GM23338 (cell line): ENCODE results near the gene CEP89. TPM values are rescaled to one million over a fixed set of nuclear protein-coding genes. Genes with fewer than 3 reads are reported as not detected.

Experiments
- ATAC-seq: fragments of 200-7000 bp; cut with Tn5 transposase; 3 replicates; pipeline ENCODE4 v1.9.1; 2020
- DNase-seq: peaks from one replicate; pipeline ENCODE4 v3.0.0-alpha.2; 2015; ENCODE audit warnings: low spot score
- H2AFZ ChIP-seq: fragments of 200-600 bp; sonication (generic); 2 replicates; pipeline ENCODE4 v1.8.0; 2016; ENCODE audit warnings: antibody characterized with exemption, mild to moderate bottlenecking, moderate library complexity
- H3F3A ChIP-seq: fragments of 200-600 bp; sonication (generic); replicated peaks from 2 replicates; pipeline ENCODE4 v1.8.0; 2017; ENCODE audit warnings: antibody characterized with exemption, mixed run types, low read depth
- H3K27ac ChIP-seq: fragments of 200-600 bp; sonication (generic); 2 replicates; pipeline ENCODE4 v1.6.1; 2016; ENCODE audit warnings: low read depth
- H3K27me3 ChIP-seq: fragments of 200-600 bp; sonication (generic); 2 replicates; pipeline ENCODE4 v1.8.0; 2016; ENCODE audit warnings: mild to moderate bottlenecking, mixed run types, moderate library complexity; ENCODE audit not compliant: insufficient read depth
- H3K36me3 ChIP-seq: fragments of 200-600 bp; sonication (generic); 2 replicates; pipeline ENCODE4 v1.8.0; 2016; ENCODE audit warnings: mild to moderate bottlenecking; ENCODE audit not compliant: insufficient read depth
- H3K4me1 ChIP-seq: fragments of 200-600 bp; sonication (generic); 2 replicates; pipeline ENCODE4 v1.8.0; 2016; ENCODE audit warnings: mild to moderate bottlenecking, moderate library complexity; ENCODE audit not compliant: insufficient read depth
- H3K4me2 ChIP-seq: fragments of 200-600 bp; sonication (generic); 2 replicates; pipeline ENCODE4 v1.7.1; 2017; ENCODE audit warnings: mixed run types
- H3K4me3 ChIP-seq: fragments of 200-600 bp; sonication (generic); 2 replicates; pipeline ENCODE4 v1.6.1; 2016; ENCODE audit warnings: mixed run types
- H3K79me2 ChIP-seq: fragments of 200-600 bp; sonication (generic); replicated peaks from 2 replicates; pipeline ENCODE4 v1.8.0; 2017; ENCODE audit warnings: mild to moderate bottlenecking; ENCODE audit not compliant: insufficient read depth
- H3K9me2 ChIP-seq: fragments of 200-600 bp; sonication (generic); 2 replicates; pipeline ENCODE4 v1.8.0; 2017; ENCODE audit not compliant: insufficient read depth
- H4K20me1 ChIP-seq: fragments of 200-600 bp; sonication (generic); replicated peaks from 2 replicates; pipeline ENCODE4 v1.8.0; 2017; ENCODE audit warnings: mild to moderate bottlenecking; ENCODE audit not compliant: insufficient read depth
- H3K27ac Mint-ChIP-seq: 2 replicates; pipeline ENCODE4 v1.8.0; 2020; ENCODE audit warnings: inconsistent platforms, mild to moderate bottlenecking, moderate library complexity, mixed read lengths
- H3K27me3 Mint-ChIP-seq: 3 replicates; pipeline ENCODE4 v1.8.0; 2022; ENCODE audit warnings: low read depth, mild to moderate bottlenecking, moderate library complexity, mixed read lengths, inconsistent platforms; ENCODE audit not compliant: insufficient read depth, poor library complexity
- H3K36me3 Mint-ChIP-seq: 3 replicates; pipeline ENCODE4 v1.8.0; 2021; ENCODE audit warnings: low read depth, mild to moderate bottlenecking, inconsistent platforms, moderate library complexity, mixed read lengths
- H3K4me1 Mint-ChIP-seq: 3 replicates; pipeline ENCODE4 v1.8.0; 2020; ENCODE audit warnings: mild to moderate bottlenecking, inconsistent platforms, mixed read lengths
- H3K4me3 Mint-ChIP-seq: 3 replicates; pipeline ENCODE4 v1.8.0; 2021; ENCODE audit warnings: moderate library complexity, mild to moderate bottlenecking, inconsistent platforms, mixed read lengths
- H3K9me3 Mint-ChIP-seq: 3 replicates; pipeline ENCODE4 v1.8.0; 2020; ENCODE audit warnings: moderate library complexity, mild to moderate bottlenecking, inconsistent platforms, mixed read lengths
- CREB1 ChIP-seq: fragments of 250-450 bp; sonication (Bioruptor Pico); IDR thresholded peaks from 2 replicates; pipeline ENCODE4 v1.5.0; 2020; ENCODE audit warnings: low read depth, mild to moderate bottlenecking, moderate library complexity
- CTCF ChIP-seq, 2 experiments: fragments of 200-600 bp in 1 of 2; sonication (generic) in 1 of 2; conservative IDR thresholded peaks; 2 replicates each; pipeline versions ENCODE4 v1.5.1 to v1.6.1; 2016 to 2017; ENCODE audit warnings: antibody characterized with exemption in 2 of 2, low read depth in 2 of 2, mild to moderate bottlenecking in 2 of 2, moderate library complexity in 1 of 2
- EZH2phosphoT487 ChIP-seq: fragments of 200-600 bp; sonication (generic); IDR thresholded peaks from one replicate; pipeline ENCODE4 v1.8.1; 2018; ENCODE audit warnings: antibody characterized with exemption; ENCODE audit not compliant: unreplicated experiment
- JUNB ChIP-seq: IDR thresholded peaks from one replicate; pipeline ENCODE4 v1.6.1; 2016; ENCODE audit warnings: antibody characterized with exemption; ENCODE audit not compliant: unreplicated experiment
- NANOG ChIP-seq: IDR thresholded peaks from 2 replicates; pipeline ENCODE4 v1.6.1; 2016; ENCODE audit warnings: antibody characterized with exemption, borderline replicate concordance
- REST ChIP-seq: IDR thresholded peaks from one replicate; pipeline ENCODE4 v1.6.1; 2018; ENCODE audit warnings: antibody characterized with exemption; ENCODE audit not compliant: unreplicated experiment
- ZNF114 ChIP-seq: fragments of 250-450 bp; sonication (Bioruptor Pico); IDR thresholded peaks from 2 replicates; pipeline ENCODE4 v1.5.0; 2020; ENCODE audit warnings: mild to moderate bottlenecking, moderate library complexity
- ZNF331 ChIP-seq: fragments of 250-450 bp; sonication (Bioruptor Pico); IDR thresholded peaks from 2 replicates; pipeline ENCODE4 v1.5.0; 2020; ENCODE audit warnings: low read depth, mild to moderate bottlenecking, moderate library complexity
- polyA plus RNA-seq: library from polyadenylated mRNA; unstranded; fragments of >200 nt; fragmentation: Nextera tagmentation; extraction: Ambion mirVana; gene quantifications from 2 replicates; pipeline ENCODE4 v1.2.1, GENCODE V29; 2016
- total RNA-seq: library from RNA; depleted of rRNA; stranded (reverse); fragments of >200 nt; shearing (Covaris generic); gene quantifications from 2 replicates; pipeline ENCODE4 v1.2.3, GENCODE V29; 2014

Gene CEP89
- total and polyA plus RNA-seq, 2 experiments from 2014 or later: 13.4 to 17.5 TPM

- TF ChIP-seq CTCF (conservative IDR thresholded peaks at IDR 0.05; ENCODE audit: low read depth in 2 of 2) (no peak), REST (no peak)
Measured at GRCh38 chr19:32916969-32917615, 54.7 kb downstream of the CEP89 start (continued).

GRCh38 chr19:32914879-32915660, 56.7 kb downstream of the CEP89 start:
- no peaks in the 10 kb centered on the region for H3K9me2 ChIP-seq
- Mint-ChIP-seq H3K27ac (0 out of 2 replicates have a peak overlapping the region, but pooled peaks have one; percentile 24), H3K36me3 (no peaks in the 10 kb centered on the region), H3K4me1 (peaks cover 21% of the 10 kb centered on the region), H3K9me3 (no peaks in the 10 kb centered on the region), H3K27me3 (no peaks in the 10 kb centered on the region), H3K4me3 (no peak overlapping the region)
- H2AFZ ChIP-seq: no peak overlapping the region
- H3K36me3 ChIP-seq: no peaks in the 10 kb centered on the region; the same call in 1 of the 2 replicates
- H3K79me2 ChIP-seq: no peaks in the 10 kb centered on the region
- H4K20me1 ChIP-seq: no peaks in the 10 kb centered on the region
- ATAC-seq: no peak
- H3F3A ChIP-seq: peaks cover 3% of the 10 kb centered on the region; the same call in 1 of the 2 replicates
- DNase-seq: no peak
- no peak overlapping the region for H3K27ac ChIP-seq
- no peak overlapping the region for H3K4me2 ChIP-seq
- H3K4me1 ChIP-seq: peaks cover 20% of the 10 kb centered on the region
- no peaks in the 10 kb centered on the region for H3K27me3 ChIP-seq
- H3K4me3 ChIP-seq: no peak overlapping the region
- no peak for TF ChIP-seq JUNB
- TF ChIP-seq CTCF (conservative IDR thresholded peaks at IDR 0.05; ENCODE audit: low read depth in 2 of 2): no peak
- TF ChIP-seq NANOG: no peak
- TF ChIP-seq EZH2phosphoT487: no peak
- TF ChIP-seq REST: no peak
- no peak for TF ChIP-seq ZNF114
- TF ChIP-seq CREB1: no peak
- no peak for TF ChIP-seq ZNF331
